ENCODE data around the gene BBS1. TPM values are rescaled to one million over a fixed set of nuclear protein-coding genes. Genes with fewer than 3 reads are reported as not detected.

Gene BBS1
- total RNA-seq, 2 donors from 2014 or later: 49.0 to 58.0 TPM

- WGBS, 2 donors: 72 to 84% methylated on average over 5 to 13 of the region's 14 CpGs
- Histone ChIP-seq H3K4me1 (peaks cover 9% of the 10 kb centered on the region), H3K27ac (no peak overlapping the region), H3K4me3 (no peak overlapping the region), H3K9me3 (no peaks in the 10 kb centered on the region), H3K36me3 (replicated peaks in 1 of 2; ENCODE audit: insufficient read depth in 1 of 2, low read depth in 2 of 2) (no peaks in the 10 kb centered on the region), H3K27me3 (no peaks in the 10 kb centered on the region)
- DNase-seq: no peak
- TF ChIP-seq CTCF (IDR thresholded peaks at IDR 0.05) (no peak), POLR2A (IDR thresholded peaks at IDR 0.05) (no peak)
- ATAC-seq: no peak
- intact Hi-C loops (cut with DNase I): no loop called here
Measured at GRCh38 chr11:66561178-66561974, 50.9 kb downstream of the BBS1 start.

- H3K4me3 ChIP-seq: no peak overlapping the region
- no peaks in the 10 kb centered on the region for H3K9me3 ChIP-seq
- no peaks in the 10 kb centered on the region for H3K36me3 ChIP-seq (replicated peaks in 1 of 2; ENCODE audit: insufficient read depth in 1 of 2, low read depth in 2 of 2)
- no peaks in the 10 kb centered on the region for H3K27me3 ChIP-seq
- H3K27ac ChIP-seq: no peak overlapping the region
- WGBS, 2 donors: 91 to 95% methylated on average over 7 to 9 of the region's 9 CpGs
- intact Hi-C loops (cut with DNase I): no loop called here
- H3K4me1 ChIP-seq: peaks cover 9% of the 10 kb centered on the region
- ATAC-seq (no peak), DNase-seq (no peak)
- TF ChIP-seq CTCF (IDR thresholded peaks at IDR 0.05) (no peak), POLR2A (IDR thresholded peaks at IDR 0.05) (no peak)
Measured at GRCh38 chr11:66561975-66562248, 51.5 kb downstream of the BBS1 start.

- Histone ChIP-seq H3K36me3 (replicated peaks in 1 of 2; ENCODE audit: insufficient read depth in 1 of 2, low read depth in 2 of 2) (no peaks in the 10 kb centered on the region), H3K4me3 (no peak overlapping the region), H3K27ac (no peak overlapping the region), H3K27me3 (no peaks in the 10 kb centered on the region), H3K4me1 (peaks cover 9% of the 10 kb centered on the region), H3K9me3 (no peaks in the 10 kb centered on the region)
- no peak for TF ChIP-seq POLR2A (IDR thresholded peaks at IDR 0.05)
- no peak for TF ChIP-seq CTCF (IDR thresholded peaks at IDR 0.05)
- ATAC-seq (no peak), DNase-seq (no peak)
- 65 to 83% methylated on average over 2 of the region's 2 CpGs for WGBS, 2 donors
- intact Hi-C loops (cut with DNase I): no loop called here
Measured at GRCh38 chr11:66562275-66562674, 51.8 kb downstream of the BBS1 start.

- Histone ChIP-seq H3K36me3 (replicated peaks in 1 of 2; ENCODE audit: insufficient read depth in 1 of 2, low read depth in 2 of 2) (no peaks in the 10 kb centered on the region), H3K27ac (no peak overlapping the region), H3K4me1 (peaks cover 15% of the 10 kb centered on the region), H3K9me3 (no peaks in the 10 kb centered on the region), H3K27me3 (no peaks in the 10 kb centered on the region), H3K4me3 (no peak overlapping the region)
- TF ChIP-seq CTCF (IDR thresholded peaks at IDR 0.05) (no peak), POLR2A (IDR thresholded peaks at IDR 0.05) (no peak)
- DNase-seq: no peak
- intact Hi-C loops (cut with DNase I): no loop called here
- 80 to 85% methylated on average over 9 to 20 of the region's 20 CpGs for WGBS, 2 donors
- no peak for ATAC-seq
Measured at GRCh38 chr11:66562907-66563583, 52.6 kb downstream of the BBS1 start.

- H3K27ac ChIP-seq: no peak overlapping the region
- no peak overlapping the region for H3K4me3 ChIP-seq
- no peaks in the 10 kb centered on the region for H3K27me3 ChIP-seq
- WGBS, 2 donors: 88 to 100% methylated on average over 2 to 10 of the region's 10 CpGs
- ATAC-seq: no peak
- TF ChIP-seq POLR2A (IDR thresholded peaks at IDR 0.05): no peak
- TF ChIP-seq CTCF (IDR thresholded peaks at IDR 0.05): no peak
- no peaks in the 10 kb centered on the region for H3K9me3 ChIP-seq
- intact Hi-C loops (cut with DNase I): no loop called here
- no peaks in the 10 kb centered on the region for H3K36me3 ChIP-seq (replicated peaks in 1 of 2; ENCODE audit: insufficient read depth in 1 of 2, low read depth in 2 of 2)
- H3K4me1 ChIP-seq: peaks cover 21% of the 10 kb centered on the region
- DNase-seq: no peak
Measured at GRCh38 chr11:66563832-66564231, 53.4 kb downstream of the BBS1 start.

Measured in body of pancreas (tissue), 4 donors.